ENCODE results near the gene CLEC3A. TPM values are rescaled to one million over a fixed set of nuclear protein-coding genes. Genes with fewer than 3 reads are reported as not detected.
"Not testable (repeated sequence)": the region's sequence is repeated elsewhere in the genome, so short reads cannot be mapped to it uniquely, and the experiment has no call there.

The CLEC3A gene
- total and polyA plus RNA-seq, 2 donors (not counting 1 experiment from before 2014, with no cell fraction given), result not detected

GRCh38 chr16:78048319-78048718 is 26.0 kb downstream of the CLEC3A start:
- Histone ChIP-seq H3K4me3 (replicated peaks in 1 of 4; ENCODE audit: control extremely low read depth in 1 of 4, insufficient read depth in 1 of 4, low read depth in 3 of 4, low read length in 4 of 4) (no peak overlapping the region), H2AFZ (ENCODE audit: low read length) (no peak overlapping the region), H3K9me3 (ENCODE audit: control insufficient read depth, insufficient read depth, low read depth, low read length) (no peaks in the 10 kb centered on the region), H3K36me3 (ENCODE audit: control insufficient read depth, insufficient read depth, low read length) (no peaks in the 10 kb centered on the region), H3K9ac (ENCODE audit: insufficient read depth, low read length) (no peak overlapping the region), H3K27me3 (ENCODE audit: control insufficient read depth, insufficient read depth, low read length) (no peaks in the 10 kb centered on the region), H3K4me1 (ENCODE audit: control insufficient read depth, extremely low read depth, insufficient read depth, low read length) (no peaks in the 10 kb centered on the region), H3K4me2 (ENCODE audit: extremely low read depth, insufficient read depth, low read length) (no peak overlapping the region), H3K79me2 (ENCODE audit: control insufficient read depth, insufficient read depth, low read length) (no peaks in the 10 kb centered on the region), H4K20me1 (ENCODE audit: control insufficient read depth, extremely low read depth, insufficient read depth, low read length) (no peaks in the 10 kb centered on the region), H3K27ac (ENCODE audit: insufficient read depth, low read length) (no peak overlapping the region)
- DNase-seq (ENCODE audit: low read depth in 2 of 2), result no peak
- TF ChIP-seq CTCF (conservative IDR thresholded peaks at IDR 0.05 in 1 of 2, IDR thresholded peaks at IDR 0.05 in 1 of 2; ENCODE audit: low read depth in 1 of 2, low read length in 2 of 2), result no peak
- TF ChIP-seq EZH2 (IDR thresholded peaks at IDR 0.05; ENCODE audit: low read length, missing control alignments), result no peak

GRCh38 chr16:78050734-78051400 is 28.5 kb downstream of the CLEC3A start:
- TF ChIP-seq CTCF (conservative IDR thresholded peaks at IDR 0.05 in 1 of 2, IDR thresholded peaks at IDR 0.05 in 1 of 2; ENCODE audit: low read depth in 1 of 2, low read length in 2 of 2), result no peak
- TF ChIP-seq EZH2 (IDR thresholded peaks at IDR 0.05; ENCODE audit: low read length, missing control alignments), result no peak
- Histone ChIP-seq H4K20me1 (ENCODE audit: control insufficient read depth, extremely low read depth, insufficient read depth, low read length) (no peaks in the 10 kb centered on the region), H3K4me3 (replicated peaks in 1 of 4; ENCODE audit: control extremely low read depth in 1 of 4, insufficient read depth in 1 of 4, low read depth in 3 of 4, low read length in 4 of 4) (no peak overlapping the region), H3K4me1 (ENCODE audit: control insufficient read depth, extremely low read depth, insufficient read depth, low read length) (no peaks in the 10 kb centered on the region), H3K4me2 (ENCODE audit: extremely low read depth, insufficient read depth, low read length) (no peak overlapping the region), H3K36me3 (ENCODE audit: control insufficient read depth, insufficient read depth, low read length) (no peaks in the 10 kb centered on the region), H3K9ac (ENCODE audit: insufficient read depth, low read length) (no peak overlapping the region), H3K79me2 (ENCODE audit: control insufficient read depth, insufficient read depth, low read length) (no peaks in the 10 kb centered on the region), H3K9me3 (ENCODE audit: control insufficient read depth, insufficient read depth, low read depth, low read length) (no peaks in the 10 kb centered on the region), H3K27me3 (ENCODE audit: control insufficient read depth, insufficient read depth, low read length) (no peaks in the 10 kb centered on the region), H2AFZ (ENCODE audit: low read length) (no peak overlapping the region), H3K27ac (ENCODE audit: insufficient read depth, low read length) (no peak overlapping the region)
- no peak for DNase-seq (ENCODE audit: low read depth in 2 of 2)

GRCh38 chr16:78057803-78058564 is 35.6 kb downstream of the CLEC3A start:
- H3K4me3 ChIP-seq (replicated peaks in 1 of 4; ENCODE audit: control extremely low read depth in 1 of 4, insufficient read depth in 1 of 4, low read depth in 3 of 4, low read length in 4 of 4), result no peak overlapping the region
- no peak overlapping the region for H3K4me2 ChIP-seq (ENCODE audit: extremely low read depth, insufficient read depth, low read length)
- H3K9ac ChIP-seq (ENCODE audit: insufficient read depth, low read length), result no peak overlapping the region
- no peaks in the 10 kb centered on the region for H3K79me2 ChIP-seq (ENCODE audit: control insufficient read depth, insufficient read depth, low read length)
- H3K27ac ChIP-seq (ENCODE audit: insufficient read depth, low read length), result no peak overlapping the region
- H2AFZ ChIP-seq (ENCODE audit: low read length), result no peak overlapping the region
- DNase-seq (ENCODE audit: low read depth in 2 of 2), result no peak
- H3K4me1 ChIP-seq (ENCODE audit: control insufficient read depth, extremely low read depth, insufficient read depth, low read length), result no peaks in the 10 kb centered on the region
- H4K20me1 ChIP-seq (ENCODE audit: control insufficient read depth, extremely low read depth, insufficient read depth, low read length), result no peaks in the 10 kb centered on the region
- no peaks in the 10 kb centered on the region for H3K27me3 ChIP-seq (ENCODE audit: control insufficient read depth, insufficient read depth, low read length)
- no peak for TF ChIP-seq EZH2 (IDR thresholded peaks at IDR 0.05; ENCODE audit: low read length, missing control alignments)
- TF ChIP-seq CTCF (conservative IDR thresholded peaks at IDR 0.05 in 1 of 2, IDR thresholded peaks at IDR 0.05 in 1 of 2; ENCODE audit: low read depth in 1 of 2, low read length in 2 of 2), result no peak
- H3K36me3 ChIP-seq (ENCODE audit: control insufficient read depth, insufficient read depth, low read length), result no peaks in the 10 kb centered on the region
- no peaks in the 10 kb centered on the region for H3K9me3 ChIP-seq (ENCODE audit: control insufficient read depth, insufficient read depth, low read depth, low read length)

GRCh38 chr16:78059806-78060205 is 37.5 kb downstream of the CLEC3A start:
- not testable (repeated sequence) for H3K27ac ChIP-seq (ENCODE audit: insufficient read depth, low read length); H3K79me2 ChIP-seq (ENCODE audit: control insufficient read depth, insufficient read depth, low read length); H3K4me2 ChIP-seq (ENCODE audit: extremely low read depth, insufficient read depth, low read length); H3K9me3 ChIP-seq (ENCODE audit: control insufficient read depth, insufficient read depth, low read depth, low read length); H3K4me3 ChIP-seq (replicated peaks in 1 of 4; ENCODE audit: control extremely low read depth in 1 of 4, insufficient read depth in 1 of 4, low read depth in 3 of 4, low read length in 4 of 4); H4K20me1 ChIP-seq (ENCODE audit: control insufficient read depth, extremely low read depth, insufficient read depth, low read length); H2AFZ ChIP-seq (ENCODE audit: low read length); H3K9ac ChIP-seq (ENCODE audit: insufficient read depth, low read length); H3K4me1 ChIP-seq (ENCODE audit: control insufficient read depth, extremely low read depth, insufficient read depth, low read length); H3K27me3 ChIP-seq (ENCODE audit: control insufficient read depth, insufficient read depth, low read length); DNase-seq (ENCODE audit: low read depth in 2 of 2); H3K36me3 ChIP-seq (ENCODE audit: control insufficient read depth, insufficient read depth, low read length)

All from fibroblast of lung (primary cell).